ENCODE results near the gene LRRC71.
A peak's percentile ranks its signal among the peaks of the same experiment; 100 is the strongest.

The LRRC71 gene

DNA sequence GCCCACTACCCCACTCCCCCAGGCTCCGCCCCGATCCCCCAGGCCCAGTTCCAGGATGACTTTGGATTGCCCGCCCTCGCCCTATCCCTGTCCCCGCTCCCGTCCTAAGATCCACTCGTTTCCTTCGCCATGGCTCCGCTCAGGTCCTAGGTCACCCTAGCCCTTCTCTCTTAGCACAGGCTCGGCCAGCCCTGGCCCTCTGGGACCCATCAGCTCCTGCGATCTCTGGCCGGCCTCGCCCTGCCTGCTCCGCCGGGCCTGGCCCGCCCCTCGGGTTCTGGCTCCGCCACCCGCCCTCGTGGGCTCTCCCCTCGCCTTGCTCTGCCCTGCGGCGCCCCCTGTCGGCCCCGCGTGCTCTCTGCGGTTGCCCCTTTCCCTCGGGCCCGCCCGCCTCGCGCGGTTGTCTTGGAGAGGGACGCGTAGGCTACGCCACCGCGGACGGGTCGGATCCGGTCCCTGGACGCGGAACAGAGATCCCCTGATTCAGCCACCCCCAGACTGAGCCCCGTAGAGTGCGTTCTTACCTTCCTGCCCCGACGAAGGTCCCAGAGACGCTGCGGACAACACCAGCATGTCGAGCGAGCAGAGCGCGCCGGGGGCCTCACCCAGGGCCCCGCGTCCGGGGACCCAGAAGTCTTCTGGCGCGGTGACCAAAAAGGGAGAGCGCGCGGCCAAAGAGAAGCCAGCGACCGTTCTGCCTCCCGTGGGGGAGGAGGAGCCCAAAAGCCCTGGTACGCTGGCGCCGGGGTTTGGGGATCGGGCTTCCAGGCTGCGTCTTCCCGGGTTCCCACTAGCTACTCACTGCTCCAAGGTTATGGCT, at the start of gene LRRC71 (continued):
- TF ChIP-seq ZNF155 (tag by site-specific recombination; IDR thresholded peaks at IDR 0.05) (no peak), ZNF585B (tag by site-specific recombination; IDR thresholded peaks at IDR 0.05) (no peak), ZNF843 (tag by site-specific recombination; IDR thresholded peaks at IDR 0.05) (no peak), ZNF433 (tag by site-specific recombination; IDR thresholded peaks at IDR 0.05; ENCODE audit: low read depth) (no peak), ZNF423 (tag by site-specific recombination; IDR thresholded peaks at IDR 0.05) (no peak), ZNF114 (tag by site-specific recombination; IDR thresholded peaks at IDR 0.05) (no peak), ZIC2 (tag by site-specific recombination; IDR thresholded peaks at IDR 0.05) (no peak; the same call in 1 of the 2 replicates), WT1 (tag by site-specific recombination; IDR thresholded peaks at IDR 0.05) (no peak), HOXA7 (CRISPR knock-in tag; IDR thresholded peaks at IDR 0.05; ENCODE audit: borderline replicate concordance) (no peak), ZNF791 (tag by site-specific recombination; IDR thresholded peaks at IDR 0.05) (no peak), EGR2 (tag by site-specific recombination; IDR thresholded peaks at IDR 0.05; ENCODE audit: low read depth) (peak; percentile 49; the same call in 1 of the 2 replicates), GFI1B (tag by site-specific recombination; IDR thresholded peaks at IDR 0.05) (no peak), ZNF658 (tag by site-specific recombination; IDR thresholded peaks at IDR 0.05) (no peak), ZNF23 (tag by site-specific recombination; IDR thresholded peaks at IDR 0.05; ENCODE audit: borderline replicate concordance) (no peak), ZNF112 (tag by site-specific recombination; IDR thresholded peaks at IDR 0.05) (no peak), TRIM28 (IDR thresholded peaks at IDR 0.05; ENCODE audit: borderline replicate concordance, low read length) (no peak), ZNF555 (tag by site-specific recombination; conservative IDR thresholded peaks at IDR 0.05) (no peak), ZFP3 (tag by site-specific recombination; IDR thresholded peaks at IDR 0.05; ENCODE audit: low read depth) (no peak), MEIS1 (CRISPR knock-in tag; IDR thresholded peaks at IDR 0.05; ENCODE audit: borderline replicate concordance) (no peak), ZNF747 (tag by site-specific recombination; IDR thresholded peaks at IDR 0.05) (no peak), ZNF148 (tag by site-specific recombination; IDR thresholded peaks at IDR 0.05; ENCODE audit: borderline replicate concordance) (no peak), ZNF792 (tag by site-specific recombination; IDR thresholded peaks at IDR 0.05) (no peak), PRDM1 (tag by site-specific recombination; IDR thresholded peaks at IDR 0.05) (no peak), RBAK (tag by site-specific recombination; IDR thresholded peaks at IDR 0.05) (no peak), ZNF211 (tag by site-specific recombination; IDR thresholded peaks at IDR 0.05; ENCODE audit: low read depth) (no peak), ZNF169 (tag by site-specific recombination; IDR thresholded peaks at IDR 0.05) (no peak), HOXC10 (CRISPR knock-in tag; IDR thresholded peaks at IDR 0.05) (no peak), HOXD13 (CRISPR knock-in tag; IDR thresholded peaks at IDR 0.05; ENCODE audit: borderline replicate concordance) (no peak)
- TF ChIP-seq, protein P1, sequence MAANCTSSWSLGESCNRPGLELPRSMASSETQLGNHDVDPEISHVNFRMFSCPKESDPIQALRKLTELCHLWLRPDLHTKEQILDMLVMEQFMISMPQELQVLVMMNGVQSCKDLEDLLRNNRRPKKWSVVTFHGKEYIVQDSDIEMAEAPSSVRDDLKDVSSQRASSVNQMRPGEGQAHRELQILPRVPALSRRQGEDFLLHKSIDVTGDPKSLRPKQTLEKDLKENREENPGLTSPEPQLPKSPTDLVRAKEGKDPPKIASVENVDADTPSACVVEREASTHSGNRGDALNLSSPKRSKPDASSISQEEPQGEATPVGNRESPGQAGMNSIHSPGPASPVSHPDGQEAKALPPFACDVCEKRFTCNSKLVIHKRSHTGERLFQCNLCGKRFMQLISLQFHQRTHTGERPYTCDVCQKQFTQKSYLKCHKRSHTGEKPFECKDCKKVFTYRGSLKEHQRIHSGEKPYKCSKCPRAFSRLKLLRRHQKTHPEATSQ (tag by site-specific recombination; IDR thresholded peaks at IDR 0.05): no peak
- TF ChIP-seq, protein P2, sequence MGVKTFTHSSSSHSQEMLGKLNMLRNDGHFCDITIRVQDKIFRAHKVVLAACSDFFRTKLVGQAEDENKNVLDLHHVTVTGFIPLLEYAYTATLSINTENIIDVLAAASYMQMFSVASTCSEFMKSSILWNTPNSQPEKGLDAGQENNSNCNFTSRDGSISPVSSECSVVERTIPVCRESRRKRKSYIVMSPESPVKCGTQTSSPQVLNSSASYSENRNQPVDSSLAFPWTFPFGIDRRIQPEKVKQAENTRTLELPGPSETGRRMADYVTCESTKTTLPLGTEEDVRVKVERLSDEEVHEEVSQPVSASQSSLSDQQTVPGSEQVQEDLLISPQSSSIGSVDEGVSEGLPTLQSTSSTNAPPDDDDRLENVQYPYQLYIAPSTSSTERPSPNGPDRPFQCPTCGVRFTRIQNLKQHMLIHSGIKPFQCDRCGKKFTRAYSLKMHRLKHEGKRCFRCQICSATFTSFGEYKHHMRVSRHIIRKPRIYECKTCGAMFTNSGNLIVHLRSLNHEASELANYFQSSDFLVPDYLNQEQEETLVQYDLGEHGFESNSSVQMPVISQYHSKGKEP (tag by site-specific recombination; IDR thresholded peaks at IDR 0.05): no peak
- TF ChIP-seq, protein P3, sequence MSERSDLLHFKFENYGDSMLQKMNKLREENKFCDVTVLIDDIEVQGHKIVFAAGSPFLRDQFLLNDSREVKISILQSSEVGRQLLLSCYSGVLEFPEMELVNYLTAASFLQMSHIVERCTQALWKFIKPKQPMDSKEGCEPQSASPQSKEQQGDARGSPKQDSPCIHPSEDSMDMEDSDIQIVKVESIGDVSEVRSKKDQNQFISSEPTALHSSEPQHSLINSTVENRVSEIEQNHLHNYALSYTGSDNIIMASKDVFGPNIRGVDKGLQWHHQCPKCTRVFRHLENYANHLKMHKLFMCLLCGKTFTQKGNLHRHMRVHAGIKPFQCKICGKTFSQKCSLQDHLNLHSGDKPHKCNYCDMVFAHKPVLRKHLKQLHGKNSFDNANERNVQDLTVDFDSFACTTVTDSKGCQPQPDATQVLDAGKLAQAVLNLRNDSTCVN (tag by site-specific recombination; optimal IDR thresholded peaks at IDR 0.05): peak; percentile 32
- TF ChIP-seq, protein P4, sequence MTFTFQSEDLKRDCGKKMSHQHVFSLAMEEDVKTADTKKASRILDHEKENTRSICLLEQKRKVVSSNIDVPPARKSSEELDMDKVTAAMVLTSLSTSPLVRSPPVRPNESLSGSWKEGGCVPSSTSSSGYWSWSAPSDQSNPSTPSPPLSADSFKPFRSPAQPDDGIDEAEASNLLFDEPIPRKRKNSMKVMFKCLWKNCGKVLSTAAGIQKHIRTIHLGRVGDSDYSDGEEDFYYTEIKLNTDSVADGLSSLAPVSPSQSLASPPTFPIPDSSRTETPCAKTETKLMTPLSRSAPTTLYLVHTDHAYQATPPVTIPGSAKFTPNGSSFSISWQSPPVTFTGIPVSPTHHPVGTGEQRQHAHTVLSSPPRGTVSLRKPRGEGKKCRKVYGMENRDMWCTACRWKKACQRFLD (tag by site-specific recombination; IDR thresholded peaks at IDR 0.05): no peak
